Astrocyte (in vitro differentiated cells and primary cell): Measurements from ENCODE around the gene TSBP1.

ENCODE experiments used
- EZH2 ChIP-seq: IDR thresholded peaks from 2 replicates; pipeline ENCODE4 v1.6.1; 2012; ENCODE audit warnings: mild to moderate bottlenecking, low read length, inconsistent platforms; ENCODE audit not compliant: insufficient read depth
- TF ChIP-seq, protein P1 (sequence below): IDR thresholded peaks from 2 replicates; pipeline ENCODE4 v1.5.1; 2011; ENCODE audit warnings: low read depth, mild to moderate bottlenecking, inconsistent platforms, low read length, moderate library complexity; ENCODE audit not compliant: insufficient read depth

GRCh38 chr6:32254761-32255198 lies 116.9 kb downstream of the TSBP1 start:
- TF ChIP-seq, protein P1, sequence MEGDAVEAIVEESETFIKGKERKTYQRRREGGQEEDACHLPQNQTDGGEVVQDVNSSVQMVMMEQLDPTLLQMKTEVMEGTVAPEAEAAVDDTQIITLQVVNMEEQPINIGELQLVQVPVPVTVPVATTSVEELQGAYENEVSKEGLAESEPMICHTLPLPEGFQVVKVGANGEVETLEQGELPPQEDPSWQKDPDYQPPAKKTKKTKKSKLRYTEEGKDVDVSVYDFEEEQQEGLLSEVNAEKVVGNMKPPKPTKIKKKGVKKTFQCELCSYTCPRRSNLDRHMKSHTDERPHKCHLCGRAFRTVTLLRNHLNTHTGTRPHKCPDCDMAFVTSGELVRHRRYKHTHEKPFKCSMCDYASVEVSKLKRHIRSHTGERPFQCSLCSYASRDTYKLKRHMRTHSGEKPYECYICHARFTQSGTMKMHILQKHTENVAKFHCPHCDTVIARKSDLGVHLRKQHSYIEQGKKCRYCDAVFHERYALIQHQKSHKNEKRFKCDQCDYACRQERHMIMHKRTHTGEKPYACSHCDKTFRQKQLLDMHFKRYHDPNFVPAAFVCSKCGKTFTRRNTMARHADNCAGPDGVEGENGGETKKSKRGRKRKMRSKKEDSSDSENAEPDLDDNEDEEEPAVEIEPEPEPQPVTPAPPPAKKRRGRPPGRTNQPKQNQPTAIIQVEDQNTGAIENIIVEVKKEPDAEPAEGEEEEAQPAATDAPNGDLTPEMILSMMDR, result no peak
- no peak for TF ChIP-seq EZH2
